ENCODE results near the gene ZNF785.
A peak's percentile ranks its signal among the peaks of the same experiment; 100 is the strongest.
"Not testable (repeated sequence)": the region's sequence is repeated elsewhere in the genome, so short reads cannot be mapped to it uniquely, and the experiment has no call there.

Gene ZNF785

DNA sequence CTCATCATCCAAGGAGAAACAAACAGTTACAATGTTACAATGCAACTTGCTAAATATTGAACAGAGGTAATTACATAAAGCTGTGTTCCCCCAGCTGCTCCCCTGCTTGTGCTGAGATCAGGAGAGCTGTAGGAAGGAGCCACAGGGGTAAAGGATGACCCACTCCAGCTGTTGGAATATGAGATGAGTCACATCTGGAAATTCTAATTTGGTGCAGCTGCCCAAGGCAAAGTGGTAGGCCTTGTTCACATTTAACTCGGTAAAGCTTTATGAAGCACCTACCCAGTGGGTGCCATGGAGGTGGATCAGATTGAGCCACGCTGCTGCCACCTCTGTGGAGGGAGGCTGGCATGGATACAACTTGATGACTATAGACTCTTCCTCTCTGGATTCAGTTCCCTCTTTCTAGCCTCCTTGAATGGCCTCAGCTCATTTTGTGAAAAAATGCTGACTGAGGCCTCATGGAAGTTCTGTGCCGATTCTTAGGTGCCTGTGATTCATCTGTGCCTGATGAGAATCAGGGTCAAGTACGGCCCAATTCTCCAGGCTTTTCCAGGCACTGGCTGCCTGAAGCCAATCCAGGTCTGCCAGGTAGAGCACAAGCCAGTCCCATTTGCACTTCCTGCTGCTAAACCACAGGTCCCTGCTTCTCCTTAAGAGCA is 17.2 kb upstream of the ZNF785 start:
- DNase-seq (ENCODE audit: low read depth) = no peak

DNA sequence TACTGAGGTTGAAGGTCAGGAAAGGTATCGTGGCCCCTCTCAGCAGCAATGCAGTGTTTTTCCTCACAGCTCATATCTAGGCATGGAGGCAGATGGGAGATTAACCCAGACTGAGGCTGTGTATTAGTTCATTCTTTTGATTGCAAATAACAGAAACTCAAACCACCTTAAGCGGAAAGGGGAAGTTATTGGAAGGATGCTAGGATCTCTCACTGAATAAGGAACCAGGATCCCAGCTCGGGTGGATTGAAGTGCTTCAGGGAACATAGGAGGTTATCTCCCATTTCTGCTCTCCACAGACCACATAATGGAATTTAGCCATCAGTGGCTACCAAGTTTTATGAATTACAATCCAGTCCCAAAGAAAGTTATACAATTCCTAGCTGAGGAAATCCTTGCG is 16.5 kb upstream of the ZNF785 start:
- DNase-seq (ENCODE audit: low read depth) = no peak

DNA sequence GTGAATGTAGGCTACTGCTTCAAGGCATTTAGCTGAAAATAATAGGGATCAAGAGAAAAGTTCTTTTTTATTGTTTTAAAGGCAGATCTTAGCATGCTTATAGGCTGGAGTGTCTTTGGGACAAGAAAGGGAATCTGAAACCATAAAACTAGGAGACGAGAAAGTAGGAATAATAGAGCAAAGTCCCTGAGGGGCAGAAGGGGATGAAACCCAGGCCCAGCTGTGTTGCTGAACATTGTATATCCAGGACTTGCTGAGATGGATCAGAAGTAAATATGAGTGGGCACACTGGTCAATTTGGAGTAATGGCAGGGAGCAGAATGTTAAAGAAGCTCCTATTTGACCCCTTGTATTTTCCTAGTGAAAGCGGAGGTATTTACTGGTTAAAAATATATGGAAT is 15.4 kb upstream of the ZNF785 start:
- no peak for DNase-seq (ENCODE audit: low read depth)

DNA sequence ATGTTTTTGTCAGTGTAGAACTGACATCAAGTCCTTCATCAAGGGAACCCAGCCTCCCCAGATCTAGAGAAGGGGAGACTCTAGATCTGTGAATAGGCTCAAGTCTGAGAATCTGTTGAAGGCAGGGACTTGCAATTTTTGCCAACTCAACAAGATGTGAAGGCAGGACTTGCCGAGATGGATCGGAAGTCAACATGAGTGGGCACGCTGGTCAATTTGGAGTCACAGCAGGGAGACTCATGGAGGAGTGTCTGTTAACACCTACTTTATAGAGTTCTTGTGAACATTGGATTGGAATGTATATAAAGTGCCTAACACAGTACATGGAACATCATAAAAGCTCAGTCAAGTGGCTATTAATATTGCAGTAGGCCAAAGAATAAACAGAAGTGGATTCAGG is 14.7 kb upstream of the ZNF785 start:
- DNase-seq (ENCODE audit: low read depth) = no peak

DNA sequence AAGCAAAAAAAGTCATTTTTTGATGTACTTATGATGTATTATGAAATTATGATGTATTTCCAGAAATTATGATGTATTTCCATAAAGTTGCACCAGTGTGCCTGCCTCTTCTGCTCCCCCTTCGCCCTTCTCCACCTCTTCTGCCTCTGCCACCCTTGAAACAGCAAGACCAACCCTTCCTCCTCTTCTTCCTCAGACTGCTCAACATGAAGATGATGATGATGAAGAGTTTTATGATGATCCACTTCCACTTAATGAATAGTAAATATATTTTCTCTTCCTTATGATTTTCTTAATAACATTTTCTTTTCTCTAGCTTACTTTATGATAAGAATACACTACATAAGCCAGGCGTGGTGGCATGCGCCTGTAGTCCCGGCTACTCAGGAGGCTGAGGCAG is 7.4 kb upstream of the ZNF785 start:
- DNase-seq (ENCODE audit: low read depth) = no peak

DNA sequence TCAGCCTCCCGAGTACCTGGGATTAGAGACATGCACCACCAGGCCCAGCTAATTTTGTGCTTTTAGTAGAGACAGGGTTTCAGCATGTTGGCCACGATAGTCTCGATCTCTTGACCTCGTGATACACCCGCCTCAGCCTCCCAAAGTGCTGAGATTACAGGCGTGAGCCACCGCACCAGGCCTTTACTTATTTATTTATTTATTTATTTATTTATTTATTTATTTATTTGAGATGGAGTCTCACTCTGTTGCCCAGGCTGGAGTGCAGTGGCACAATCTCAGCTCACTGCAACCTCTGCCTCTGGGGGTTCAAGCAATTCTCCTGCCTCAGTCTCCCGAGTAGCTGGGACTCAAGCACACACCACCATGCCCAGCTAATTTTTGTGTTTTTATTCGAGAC is 5.4 kb upstream of the ZNF785 start:
- DNase-seq (ENCODE audit: low read depth) = not testable (repeated sequence)

DNA sequence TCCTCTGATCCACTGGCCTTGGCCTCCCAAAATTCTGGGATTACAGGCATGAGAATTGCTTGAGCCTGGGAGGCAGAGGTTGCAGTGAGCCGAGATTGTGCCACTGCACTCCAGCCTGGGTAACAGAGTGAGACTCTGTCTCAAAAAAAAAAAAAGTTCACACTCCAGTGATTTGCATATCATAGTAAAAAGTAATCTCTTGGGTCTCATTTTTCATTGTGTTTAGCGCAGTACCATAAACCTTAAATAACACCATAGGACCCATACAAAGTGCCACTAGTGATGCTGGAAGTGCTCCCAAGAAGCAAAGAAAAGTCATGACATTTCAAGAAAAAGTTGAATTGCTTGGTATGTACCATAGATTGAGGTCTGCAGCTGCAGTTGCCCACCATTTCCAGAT is 4.1 kb upstream of the ZNF785 start:
- DNase-seq (ENCODE audit: low read depth) = not testable (repeated sequence)

DNA sequence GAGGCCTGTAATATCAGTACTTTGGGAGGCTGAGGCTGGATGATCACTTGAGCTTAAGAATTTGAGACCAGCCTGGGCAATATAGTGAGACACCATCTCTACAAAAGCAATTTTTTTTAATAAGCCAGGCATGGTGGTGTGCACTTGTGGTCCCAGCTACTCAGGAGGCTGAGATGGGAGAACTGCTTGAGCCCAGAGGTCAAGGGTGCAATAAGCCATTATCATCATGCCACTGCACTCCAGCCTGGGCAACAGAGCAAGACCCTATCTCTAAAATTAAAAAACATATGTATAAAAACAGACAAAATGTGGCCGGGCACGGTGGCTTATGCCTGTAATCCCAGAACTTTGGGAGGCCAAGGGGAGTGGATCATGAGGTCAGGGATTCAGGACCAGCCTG is 3.2 kb upstream of the ZNF785 start:
- no peak for DNase-seq (ENCODE audit: low read depth)

DNA sequence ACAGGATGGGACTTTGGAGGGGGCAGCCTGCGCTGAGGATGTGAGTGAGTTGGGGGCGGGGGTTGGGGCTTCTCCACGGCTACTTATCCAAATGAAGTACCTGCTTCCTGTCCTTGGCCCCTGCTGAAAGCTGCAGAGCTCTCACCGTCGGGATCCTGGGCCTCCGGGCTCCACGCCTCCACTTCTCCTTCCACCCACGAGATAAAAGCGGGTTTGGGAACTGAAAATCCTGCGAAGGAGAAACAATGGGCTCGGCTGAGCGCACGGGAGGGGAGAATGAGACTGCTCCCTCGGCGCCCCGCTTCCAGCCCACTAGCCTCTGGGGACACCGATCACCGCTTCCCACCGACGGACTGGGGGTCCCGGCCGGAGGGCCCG is 486 bp downstream of the ZNF785 start:
- DNase-seq (ENCODE audit: low read depth) = no peak

DNA sequence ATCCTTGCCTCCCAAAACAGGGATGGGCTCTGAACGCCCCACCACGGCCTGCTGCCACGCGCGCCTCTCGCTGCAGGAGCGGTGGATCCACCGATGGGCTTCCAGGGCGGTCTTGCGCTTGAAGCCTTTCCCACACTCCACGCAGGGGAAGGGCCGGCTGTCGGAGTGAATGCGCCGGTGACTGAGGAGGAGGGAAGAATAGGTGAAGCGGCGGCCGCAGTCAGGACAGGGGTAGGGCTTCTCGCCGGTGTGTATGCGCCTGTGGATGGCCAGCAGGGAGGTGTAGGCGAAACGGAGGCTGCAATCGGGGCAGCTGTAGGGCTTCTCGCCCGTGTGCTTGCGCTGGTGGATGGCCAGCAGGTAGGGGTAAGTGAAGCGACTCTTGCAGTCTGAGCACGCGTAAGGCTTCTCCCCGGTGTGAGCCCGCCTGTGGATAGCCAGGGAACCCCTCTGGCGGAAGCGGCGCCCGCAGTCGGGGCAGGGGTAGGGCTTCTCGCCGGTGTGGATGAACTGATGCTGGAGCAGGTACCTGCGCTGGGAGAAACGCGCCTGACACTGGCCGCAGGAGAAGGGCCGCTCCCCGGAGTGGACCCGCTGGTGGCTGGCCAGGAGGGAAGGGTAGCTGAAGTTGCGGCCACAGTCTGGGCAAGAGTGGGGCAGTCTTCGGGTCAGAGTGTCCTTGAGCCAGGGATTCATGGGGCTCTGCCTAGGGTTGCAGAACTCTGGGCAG is 2.7 kb downstream of the ZNF785 start:
- DNase-seq (ENCODE audit: low read depth) = no peak

DNA sequence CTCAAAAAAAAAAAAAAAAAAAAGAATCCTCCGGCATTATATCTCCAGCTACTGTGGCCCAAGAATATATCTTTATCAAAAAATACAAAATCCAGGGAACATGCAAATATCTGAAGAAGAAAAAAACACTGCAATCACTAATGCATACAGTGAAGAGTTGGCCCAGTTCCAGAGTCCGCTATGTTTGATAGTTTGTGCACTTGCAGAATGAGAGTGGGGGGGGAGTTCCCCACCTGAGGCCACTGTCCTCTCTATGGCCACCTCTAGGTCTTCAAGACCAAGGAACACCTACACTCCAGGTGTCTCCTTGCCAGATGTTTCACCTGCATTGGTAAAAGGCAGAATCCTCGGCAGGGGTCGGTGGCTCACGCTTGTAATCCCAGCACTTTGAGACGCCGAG is 4.0 kb downstream of the ZNF785 start:
- DNase-seq (ENCODE audit: low read depth) = no peak

DNA sequence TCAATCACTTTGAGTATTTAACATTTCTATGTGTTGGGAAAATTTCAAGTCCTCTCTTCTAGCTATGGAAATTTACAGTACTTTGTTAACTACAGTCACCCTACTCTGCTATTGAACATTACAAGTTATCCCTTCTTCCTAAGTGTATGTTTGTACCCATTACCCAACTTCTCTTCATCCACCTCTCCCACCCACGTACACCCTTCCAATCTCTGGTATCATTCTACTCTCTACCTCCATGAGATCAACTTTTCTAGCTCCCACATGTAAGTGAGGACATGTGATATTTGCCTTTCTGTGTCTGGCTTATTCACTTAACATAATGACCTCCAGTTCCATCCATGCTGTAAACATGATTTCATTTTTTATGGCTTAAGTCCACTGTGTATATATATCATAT is 10.8 kb downstream of the ZNF785 start:
- DNase-seq (ENCODE audit: low read depth) = no peak

DNA sequence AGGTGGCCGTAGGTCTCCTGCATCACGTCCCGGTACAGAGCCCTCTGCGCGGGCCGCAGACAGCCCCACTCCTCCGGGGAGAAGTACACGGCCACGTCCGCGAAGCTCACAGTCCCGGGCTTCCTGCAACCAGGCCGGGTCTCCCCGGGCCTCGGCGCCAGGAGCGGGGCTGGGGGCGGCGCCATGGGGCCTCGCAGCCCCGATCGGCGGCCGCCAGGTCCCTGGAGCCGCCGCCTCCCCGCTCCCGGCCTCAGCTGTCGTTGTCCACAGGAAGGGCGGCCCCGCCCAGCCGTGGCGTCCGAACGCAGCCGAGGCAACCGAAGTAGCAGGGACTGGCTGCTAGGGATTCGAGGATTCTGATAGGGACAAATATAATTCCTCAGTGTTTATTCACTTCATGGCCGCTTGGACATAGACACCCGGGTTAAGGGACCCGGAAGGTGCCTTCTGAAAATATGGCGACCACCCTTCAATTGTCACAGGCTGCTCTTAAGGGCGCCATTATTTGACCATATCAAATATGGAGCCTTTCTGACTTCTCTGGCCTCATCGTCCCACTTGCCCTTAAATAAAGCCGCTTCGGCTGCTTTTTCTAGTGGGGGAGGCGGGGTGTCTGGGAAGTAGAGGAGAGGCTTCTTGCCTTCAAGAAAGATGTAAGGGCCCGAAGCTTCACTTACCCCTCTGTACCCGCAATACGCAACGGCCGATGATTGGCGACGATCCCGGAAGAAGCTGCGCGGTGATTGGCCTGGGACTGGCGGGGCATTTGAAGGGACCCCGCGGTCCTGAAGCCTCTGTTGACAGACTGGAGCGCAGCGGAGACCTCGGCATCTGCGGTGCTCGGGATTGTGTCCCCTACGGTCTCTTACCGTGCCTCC is 13.8 kb downstream of the ZNF785 start, which contains the start of gene ZNF688:
Gene ZNF688 (minus strand): TSS at position 270 of the 878 bp plus-strand sequence. CDS start 85 bp downstream, at position 185.
- peak; percentile 93 for DNase-seq (ENCODE audit: low read depth)

DNA sequence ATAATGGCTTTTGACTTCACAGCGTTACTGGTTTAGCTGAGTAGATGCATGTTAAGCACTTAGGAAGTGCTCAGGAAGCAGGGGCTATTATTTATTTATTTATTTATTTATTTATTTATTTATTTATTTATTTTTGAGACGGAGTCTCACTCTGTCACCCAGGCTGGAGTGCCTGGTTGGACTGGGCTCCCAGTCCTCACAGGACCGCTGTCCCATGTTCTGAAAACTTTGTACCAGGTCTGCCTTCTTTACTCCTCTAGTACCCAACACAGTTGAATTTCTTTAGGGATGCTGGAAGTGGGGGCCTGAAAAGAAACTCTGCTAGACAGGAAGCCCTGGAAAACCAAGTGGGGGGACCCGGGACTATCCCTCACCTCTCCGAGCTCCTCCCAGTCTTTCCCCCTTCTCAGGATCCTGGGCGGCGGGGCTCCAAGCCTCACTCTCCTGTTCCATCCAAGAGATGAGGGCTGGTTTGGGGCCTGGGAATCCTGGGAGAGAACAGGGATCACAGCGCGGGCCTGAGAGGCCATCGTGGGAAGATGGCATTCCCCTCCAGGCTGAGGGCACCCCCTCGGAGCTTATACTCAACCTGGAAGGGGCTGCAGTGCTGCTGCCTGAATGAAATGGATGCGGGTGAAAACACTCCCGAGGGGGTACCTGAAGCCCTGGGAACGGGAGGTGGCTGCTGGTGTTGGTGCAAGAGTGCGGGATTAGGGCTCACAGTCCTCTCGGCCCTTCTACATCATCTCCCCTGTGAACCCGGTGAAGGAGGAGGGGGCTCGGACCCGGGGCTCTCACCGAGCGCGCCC is 14.7 kb downstream of the ZNF785 start:
- no peak for DNase-seq (ENCODE audit: low read depth)

DNA sequence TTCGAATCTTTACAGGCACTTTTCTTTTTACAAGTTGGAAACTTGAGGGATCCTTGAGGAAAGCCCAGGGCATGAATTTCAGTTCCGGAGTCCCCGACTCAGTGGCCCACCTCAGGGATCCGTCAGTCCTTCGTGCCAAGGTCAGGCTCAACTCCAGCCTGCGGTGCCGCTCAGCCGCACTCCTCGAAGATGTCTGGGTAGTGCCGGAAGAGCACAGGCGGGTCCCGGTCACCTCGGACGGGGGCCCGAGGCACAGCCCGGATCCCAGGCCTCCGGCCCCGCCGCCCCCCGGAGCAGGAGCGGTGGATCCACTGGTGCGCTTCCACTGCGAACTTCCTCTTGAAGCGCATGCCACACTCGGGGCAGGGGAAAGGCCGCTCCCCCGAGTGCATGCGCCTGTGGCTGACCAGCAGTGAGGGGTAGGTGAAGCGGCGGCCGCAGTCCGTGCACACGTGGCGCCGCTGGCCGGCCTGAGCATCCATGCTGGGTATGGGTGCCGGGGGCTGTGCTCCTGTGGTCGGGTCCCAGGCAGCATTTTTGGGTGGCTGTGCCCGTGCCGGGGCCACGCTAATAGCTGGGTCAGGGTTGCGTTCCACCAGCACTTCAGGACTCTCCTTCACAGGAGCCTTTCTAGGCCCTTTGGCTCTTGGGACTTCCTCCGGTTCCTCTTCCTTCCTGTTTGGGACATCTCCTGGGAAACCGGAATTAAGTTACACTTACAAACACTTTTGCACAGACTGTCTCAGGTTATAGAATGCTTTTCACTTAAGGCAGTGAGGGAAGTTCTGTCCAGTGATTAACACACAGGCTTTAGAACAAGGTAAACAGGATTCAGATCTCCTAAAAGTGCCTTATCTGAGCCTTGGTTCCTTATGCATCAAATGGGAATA is 15.5 kb downstream of the ZNF785 start:
- no peak for DNase-seq (ENCODE audit: low read depth)

DNA sequence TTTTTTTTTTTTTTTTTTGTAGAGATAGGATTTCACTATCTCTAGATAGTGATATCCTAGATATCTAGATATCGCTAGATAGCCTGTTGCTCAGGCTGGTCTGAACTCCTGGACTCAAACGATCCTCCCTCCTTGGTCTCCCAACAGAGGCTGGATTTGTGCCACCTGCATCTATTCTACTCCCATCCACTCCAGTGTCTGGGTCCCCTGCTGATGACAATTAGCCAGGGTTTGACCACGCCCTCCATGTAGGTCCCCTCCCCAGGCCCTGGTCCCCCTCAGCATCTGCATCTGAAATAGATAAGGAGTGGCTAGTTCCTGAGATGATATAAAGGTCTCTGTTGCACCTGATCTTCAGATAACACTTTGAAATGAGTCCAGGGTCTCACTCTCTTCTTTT is 16.2 kb downstream of the ZNF785 start:
- DNase-seq (ENCODE audit: low read depth) = no peak

DNA sequence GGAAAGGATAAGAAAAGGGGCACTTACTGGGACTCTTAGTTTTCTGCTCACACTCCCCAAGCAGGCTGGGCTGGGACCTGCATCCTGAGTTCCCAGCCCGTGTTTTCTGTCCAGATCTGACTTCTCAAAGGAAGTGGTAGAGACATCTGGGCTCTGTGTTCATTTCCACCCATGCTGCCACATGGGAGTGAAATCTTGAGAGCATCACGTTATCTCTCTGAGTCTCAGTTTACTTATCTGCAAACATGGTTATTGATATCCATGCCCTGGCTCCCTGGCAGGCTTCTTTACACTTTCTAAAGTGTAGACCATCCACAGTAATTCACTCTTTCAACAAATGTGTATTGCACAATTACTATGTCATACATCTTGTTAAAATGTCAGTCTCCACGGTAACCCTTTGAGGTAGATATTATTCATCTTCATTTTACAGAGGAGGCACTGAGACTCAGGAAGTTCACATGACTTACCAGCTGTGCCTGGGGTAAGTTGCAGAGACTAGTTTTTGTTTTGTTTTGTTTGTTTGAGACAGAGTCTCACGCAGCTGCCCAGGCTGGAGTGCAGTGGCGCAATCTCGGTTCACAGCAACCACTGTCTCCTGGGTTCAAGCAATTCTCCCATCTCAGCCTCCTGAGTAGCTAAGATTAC is 17.4 kb downstream of the ZNF785 start:
- DNase-seq (ENCODE audit: low read depth) = no peak

DNA sequence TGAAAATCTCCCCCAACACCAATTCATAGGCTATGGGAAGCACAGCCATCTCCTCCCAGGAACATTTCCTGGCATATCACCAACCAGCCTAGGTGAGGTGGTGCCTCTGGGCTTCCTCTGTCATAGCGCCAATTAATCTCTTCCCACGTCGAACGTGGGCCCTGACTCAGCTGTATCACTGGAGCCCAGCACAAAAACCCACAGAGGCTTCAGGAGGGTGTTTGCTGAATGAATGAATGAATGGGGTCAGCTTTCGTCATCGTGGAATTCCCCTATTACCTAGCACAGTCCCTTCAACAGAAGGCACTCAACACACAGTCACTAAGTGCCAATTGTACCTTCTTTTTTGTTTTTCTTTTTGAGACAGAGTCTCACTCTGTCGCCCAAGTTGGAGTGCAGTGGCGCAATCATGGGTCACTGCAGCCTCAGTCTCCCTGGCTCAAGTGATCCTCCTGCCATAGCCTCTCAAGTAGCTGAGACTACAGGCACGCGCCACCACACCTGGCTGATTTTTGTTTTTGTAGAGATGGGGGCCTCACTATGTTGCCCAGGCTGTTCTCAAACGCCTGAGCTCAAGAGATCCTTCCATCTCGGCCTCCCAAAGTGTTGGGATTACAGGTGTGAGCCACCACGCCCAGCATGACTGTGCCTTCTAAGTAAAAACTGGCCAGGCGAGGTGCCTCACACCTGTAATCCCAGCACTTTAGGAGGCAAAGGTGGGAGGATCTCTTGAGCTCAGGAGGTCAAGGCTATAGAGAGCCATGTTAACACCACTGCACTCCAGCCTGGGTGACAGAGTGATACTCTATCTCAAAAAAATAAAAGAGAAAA is 18.1 kb downstream of the ZNF785 start:
- DNase-seq (ENCODE audit: low read depth) = no peak

DNA sequence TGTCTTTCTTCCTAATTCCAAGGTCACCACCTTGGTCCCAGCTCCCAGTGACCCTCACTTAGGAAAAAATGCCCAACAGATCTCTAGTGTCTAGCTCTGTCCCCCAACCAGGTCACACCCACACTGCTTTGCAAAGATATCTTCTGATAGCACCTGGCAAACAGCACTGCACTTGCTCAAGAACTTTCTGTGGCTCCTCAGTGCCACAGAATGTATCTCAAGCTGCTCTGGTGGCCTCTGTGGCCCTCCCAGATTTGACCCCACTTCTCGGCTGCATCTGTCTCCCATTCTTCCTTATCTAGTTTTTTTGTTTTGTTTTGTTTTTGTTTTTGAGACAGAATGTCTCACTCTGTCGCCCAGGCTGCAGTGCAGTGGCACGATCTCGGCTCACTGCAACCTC is 19.0 kb downstream of the ZNF785 start:
- DNase-seq (ENCODE audit: low read depth) = no peak

DNA sequence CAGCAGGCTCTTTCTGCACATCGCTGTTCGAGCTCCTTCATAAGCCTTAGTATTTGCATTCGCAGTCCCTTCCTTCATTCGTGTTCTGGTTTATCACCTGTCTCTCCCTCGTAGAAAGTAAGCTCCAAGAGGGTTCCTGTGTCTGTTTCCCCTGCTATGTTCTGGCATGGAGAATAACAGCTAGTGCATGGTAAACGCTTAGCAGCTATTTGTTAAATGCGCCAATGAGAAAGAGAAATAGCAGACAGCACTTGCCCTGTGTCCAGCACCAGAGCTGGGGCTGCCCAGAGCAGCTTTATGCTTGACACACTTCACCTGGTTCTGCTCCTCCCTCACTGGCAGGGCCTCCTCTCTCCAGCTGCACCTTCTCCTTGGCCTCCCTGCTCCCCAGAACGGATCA is 19.5 kb downstream of the ZNF785 start:
- DNase-seq (ENCODE audit: low read depth) = no peak

All from stimulated activated CD8-positive, alpha-beta memory T cell treated with anti-CD3 and anti-CD28 coated beads, Interleukin-12 subunit alpha, Interleukin-12 subunit beta, amount 100 ng/mL, for 1 hour (primary cell).